Activated B cell treated with CpG ODN at 0.5 μM for 24 hours (primary cell): ENCODE measurements around the gene RAD9B. TPM values are rescaled to one million over a fixed set of nuclear protein-coding genes. Genes with fewer than 3 reads are reported as not detected.
A peak's percentile ranks its signal among the peaks of the same experiment; 100 is the strongest.

ENCODE experiments used
- ATAC-seq: fragments of 200-7000 bp; cut with Tn5 transposase; one replicate; pipeline ENCODE4 v1.10.0; 2021; ENCODE audit warnings: low read depth, mild to moderate bottlenecking, moderate library complexity
- CTCF ChIA-PET: fragments of 350-600 bp; sonication (Branson Sonifier 250); formaldehyde crosslinking; loops from one replicate; lab custom pipeline; 2021; ENCODE audit warnings: antibody characterized with exemption; lab: Charles Lee
- POLR2A ChIA-PET: fragments of 350-600 bp; sonication (Branson Sonifier 250); formaldehyde crosslinking; loops from one replicate; lab custom pipeline; 2021; ENCODE audit warnings: antibody characterized with exemption; lab: Charles Lee
- DNase-seq: peaks from one replicate; pipeline ENCODE4 v3.0.0; 2022
- H3K27ac Mint-ChIP-seq: one replicate; pipeline ENCODE4 v1.8.0; 2020; ENCODE audit warnings: mixed read lengths
- H3K27me3 Mint-ChIP-seq: one replicate; pipeline ENCODE4 v1.8.0; 2021; ENCODE audit warnings: mixed read lengths
- H3K36me3 Mint-ChIP-seq: one replicate; pipeline ENCODE4 v1.8.0; 2021; ENCODE audit warnings: low read depth, mixed read lengths
- H3K4me1 Mint-ChIP-seq: one replicate; pipeline ENCODE4 v1.8.0; 2021; ENCODE audit warnings: mixed read lengths
- H3K4me3 Mint-ChIP-seq: one replicate; pipeline ENCODE4 v1.8.0; 2020; ENCODE audit warnings: mild to moderate bottlenecking, mixed read lengths
- H3K9me3 Mint-ChIP-seq: one replicate; pipeline ENCODE4 v1.8.0; 2020; ENCODE audit warnings: mixed read lengths
- CTCF ChIP-seq: fragments of 200-600 bp; IDR thresholded peaks from one replicate; pipeline ENCODE4 v1.8.0; 2022; ENCODE audit warnings: antibody characterized with exemption, mild to moderate bottlenecking
- intact Hi-C: fragments of 100-400 bp; cut with micrococcal nuclease; formaldehyde crosslinking; loops from one replicate; pipeline ENCODE4 v1.15.1; 2024
- total RNA-seq: library from RNA; stranded (reverse); gene quantifications from 2 replicates; pipeline ENCODE4 v1.2.3, GENCODE V29; 2022

RAD9B gene
- total RNA-seq, 1 donor from 2014 or later: 1.2 TPM

- H3K4me3 Mint-ChIP-seq: no peak overlapping the region
- intact Hi-C loops: loop anchor here (5.0 kb wide), 1 partner anchor 34 kb away; no protein-coding TSS in a partner anchor
- no peaks in the 10 kb centered on the region for H3K9me3 Mint-ChIP-seq
- no peak overlapping the region for H3K27ac Mint-ChIP-seq
- H3K4me1 Mint-ChIP-seq: peaks cover 36% of the 10 kb centered on the region
- H3K36me3 Mint-ChIP-seq: peaks cover 75% of the 10 kb centered on the region
- ChIA-PET CTCF (interaction anchor here (1.2 kb wide), 1 partner anchor 54 kb away, joined by 3 read pairs; no protein-coding TSS in a partner anchor), POLR2A (no interaction called here)
- ATAC-seq: no peak
- no peak for TF ChIP-seq CTCF
- no peaks in the 10 kb centered on the region for H3K27me3 Mint-ChIP-seq
- no peak for DNase-seq
Observed at GRCh38 chr12:110545812-110546211, 43.7 kb downstream of the RAD9B start.

- intact Hi-C loops: loop anchor here (5.0 kb wide), 1 partner anchor 34 kb away; no protein-coding TSS in a partner anchor
- no peak overlapping the region for H3K27ac Mint-ChIP-seq
Observed at GRCh38 chr12:110546339-110546738, 44.2 kb downstream of the RAD9B start.

GRCh38 chr12:110547090-110547489 is 45.0 kb downstream of the RAD9B start:
- H3K27ac Mint-ChIP-seq: no peak overlapping the region
- ChIA-PET POLR2A (no interaction called here), CTCF (interaction anchor here (3.9 kb wide), 1 partner anchor 54 kb away, joined by 32 read pairs; no protein-coding TSS in a partner anchor)
- peaks cover 84% of the 10 kb centered on the region for H3K36me3 Mint-ChIP-seq
- no peaks in the 10 kb centered on the region for H3K27me3 Mint-ChIP-seq
- no peaks in the 10 kb centered on the region for H3K9me3 Mint-ChIP-seq
- no peak for ATAC-seq
- no peak for TF ChIP-seq CTCF
- H3K4me3 Mint-ChIP-seq: no peak overlapping the region
- H3K4me1 Mint-ChIP-seq: peaks cover 38% of the 10 kb centered on the region
- no peak for DNase-seq
- intact Hi-C loops: loop anchor here (5.0 kb wide), 1 partner anchor 35 kb away; no protein-coding TSS in a partner anchor

More at GRCh38 chr12:110546339-110546738, 44.2 kb downstream of the RAD9B start:
- Mint-ChIP-seq H3K9me3 (no peaks in the 10 kb centered on the region), H3K27me3 (no peaks in the 10 kb centered on the region), H3K36me3 (peaks cover 79% of the 10 kb centered on the region), H3K4me1 (peaks cover 36% of the 10 kb centered on the region), H3K4me3 (no peak overlapping the region)
- TF ChIP-seq CTCF: no peak
- DNase-seq: no peak
- ATAC-seq: no peak
- ChIA-PET POLR2A (no interaction called here), CTCF (no interaction called here)

- ATAC-seq (no peak), DNase-seq (no peak)
- POLR2A ChIA-PET: interaction anchor here (0.6 kb wide), 1 partner anchor 77 kb away, joined by 5 read pairs; no protein-coding TSS in a partner anchor
- intact Hi-C loops: loop anchor here (5.0 kb wide), 1 partner anchor 36 kb away; no protein-coding TSS in a partner anchor
- Mint-ChIP-seq H3K27ac (peak overlapping the region; percentile 21), H3K4me3 (no peak overlapping the region), H3K4me1 (peaks cover 28% of the 10 kb centered on the region), H3K27me3 (no peaks in the 10 kb centered on the region), H3K36me3 (peaks cover 73% of the 10 kb centered on the region), H3K9me3 (no peaks in the 10 kb centered on the region)
- no peak for TF ChIP-seq CTCF
- CTCF ChIA-PET: interaction anchor here (1.0 to 3.9 kb wide), 2 partner anchors 52 to 99 kb away, joined by 6 to 32 read pairs; partner anchors contain the start of gene ARPC3
Observed at GRCh38 chr12:110548678-110549077, 46.5 kb downstream of the RAD9B start.

- no peak for ATAC-seq
- peak overlapping the region; percentile 63 for H3K27ac Mint-ChIP-seq
- H3K36me3 Mint-ChIP-seq: peaks cover 66% of the 10 kb centered on the region
- ChIA-PET POLR2A (interaction anchor here (1.0 kb wide), 1 partner anchor 64 kb away, joined by 3 read pairs; the partner anchor contains the start of gene TCTN1), CTCF (interaction anchor here (0.6 to 3.9 kb wide), 3 partner anchors 30 to 100 kb away, joined by 3 to 32 read pairs (median 4); partner anchors contain the start of gene ARPC3)
- intact Hi-C loops: loop anchor here (5.0 kb wide), 1 partner anchor 37 kb away; no protein-coding TSS in a partner anchor
- no peaks in the 10 kb centered on the region for H3K9me3 Mint-ChIP-seq
- TF ChIP-seq CTCF: no peak
- no peaks in the 10 kb centered on the region for H3K27me3 Mint-ChIP-seq
- no peak overlapping the region for H3K4me3 Mint-ChIP-seq
- H3K4me1 Mint-ChIP-seq: peaks cover 29% of the 10 kb centered on the region
- DNase-seq: no peak
Observed at GRCh38 chr12:110549716-110550115, 47.6 kb downstream of the RAD9B start.
